ENCODE data around the gene EMP3. TPM values are rescaled to one million over a fixed set of nuclear protein-coding genes. Genes with fewer than 3 reads are reported as not detected.
A peak's percentile ranks its signal among the peaks of the same experiment; 100 is the strongest.

Gene EMP3
- total and polyA plus RNA-seq, 2 of the 13 experiments (the other 11 are each of a cell fraction or from before 2014, with no cell fraction given), result 2.2 to 7.8 TPM

- TF ChIP-seq ZNF354B (CRISPR knock-in tag; IDR thresholded peaks at IDR 0.05) (no peak), IKZF4 (CRISPR knock-in tag; IDR thresholded peaks at IDR 0.05; ENCODE audit: borderline replicate concordance, low read depth, not compliant biosample characterization) (no peak), ZSCAN21 (CRISPR knock-in tag; IDR thresholded peaks at IDR 0.05; ENCODE audit: borderline replicate concordance) (0 out of 2 replicates have a peak, but pooled peaks have one; percentile 27), HES4 (CRISPR knock-in tag; IDR thresholded peaks at IDR 0.05; ENCODE audit: borderline replicate concordance) (no peak), ZNF362 (CRISPR knock-in tag; IDR thresholded peaks at IDR 0.05; ENCODE audit: borderline replicate concordance) (no peak), HNF1B (CRISPR knock-in tag; IDR thresholded peaks at IDR 0.05) (0 out of 2 replicates have a peak, but pooled peaks have one; percentile 12), HCFC1 (IDR thresholded peaks at IDR 0.05; ENCODE audit: low read depth, low read length) (no peak), MZF1 (CRISPR knock-in tag; IDR thresholded peaks at IDR 0.05; ENCODE audit: borderline replicate concordance) (no peak), ZNF234 (CRISPR knock-in tag; conservative IDR thresholded peaks at IDR 0.05) (no peak), MYC (CRISPR knock-in tag; IDR thresholded peaks at IDR 0.05; ENCODE audit: borderline replicate concordance) (no peak), TEAD2 (CRISPR knock-in tag; IDR thresholded peaks at IDR 0.05) (no peak), TBP (CRISPR knock-in tag; IDR thresholded peaks at IDR 0.05) (no peak), ZNF672 (CRISPR knock-in tag; IDR thresholded peaks at IDR 0.05) (no peak), ZNF292 (CRISPR knock-in tag; IDR thresholded peaks at IDR 0.05; ENCODE audit: borderline replicate concordance, low read depth) (no peak), TERF1 (CRISPR knock-in tag; IDR thresholded peaks at IDR 0.05) (no peak), ZNF703 (CRISPR knock-in tag; IDR thresholded peaks at IDR 0.05; ENCODE audit: borderline replicate concordance) (no peak), CAMTA2 (CRISPR knock-in tag; IDR thresholded peaks at IDR 0.05; ENCODE audit: borderline replicate concordance) (no peak), ZNF329 (CRISPR knock-in tag; IDR thresholded peaks at IDR 0.05; ENCODE audit: low read depth) (no peak), IKZF1 (IDR thresholded peaks at IDR 0.05) (no peak), SP1 (IDR thresholded peaks at IDR 0.05) (no peak), SP1 (CRISPR knock-in tag; IDR thresholded peaks at IDR 0.05) (peak; percentile 16; the same call in 1 of the 2 replicates), ARNTL (CRISPR knock-in tag; IDR thresholded peaks at IDR 0.05) (0 out of 2 replicates have a peak, but pooled peaks have one; percentile 42), CHCHD3 (CRISPR knock-in tag; IDR thresholded peaks at IDR 0.05) (no peak), BRD4 (CRISPR knock-in tag; IDR thresholded peaks at IDR 0.05) (no peak), NCOA5 (CRISPR knock-in tag; IDR thresholded peaks at IDR 0.05) (no peak), MIXL1 (CRISPR knock-in tag; IDR thresholded peaks at IDR 0.05) (no peak; the same call in 1 of the 2 replicates)
Observed at GRCh38 chr19:48332662-48333466, 7.5 kb downstream of the EMP3 start (continued).
